MM.1S (cell line): Measurements from ENCODE around the gene PPP2R2C.

ENCODE experiments used
- DNase-seq: peaks from one replicate; pipeline ENCODE4 v3.0.0-alpha.2; 2015
- H2AFZ ChIP-seq: fragments of 300-600 bp; sonication (generic); 2 replicates; pipeline ENCODE4 v1.6.0; 2016; ENCODE audit warnings: antibody characterized with exemption, low read length
- H3F3A ChIP-seq: fragments of 300-600 bp; sonication (generic); 2 replicates; pipeline ENCODE4 v1.6.1; 2016; ENCODE audit warnings: mild to moderate bottlenecking, antibody characterized with exemption, low read length, moderate library complexity, mixed read lengths; ENCODE audit not compliant: insufficient read depth
- H3K27ac ChIP-seq: fragments of 300-600 bp; sonication (generic); 2 replicates; pipeline ENCODE4 v1.5.1; 2016; ENCODE audit warnings: mild to moderate bottlenecking, low read length
- H3K27me3 ChIP-seq: fragments of 300-600 bp; sonication (generic); replicated peaks from 2 replicates; pipeline ENCODE4 v1.6.0; 2016; ENCODE audit warnings: low read length; ENCODE audit not compliant: insufficient read depth
- H3K36me3 ChIP-seq: fragments of 300-600 bp; sonication (generic); replicated peaks from 2 replicates; pipeline ENCODE4 v1.6.1; 2016; ENCODE audit warnings: mild to moderate bottlenecking, low read length, mixed read lengths; ENCODE audit not compliant: insufficient read depth
- H3K4me1 ChIP-seq: fragments of 300-600 bp; sonication (generic); 2 replicates; pipeline ENCODE4 v1.6.1; 2016; ENCODE audit warnings: low read length, mixed read lengths
- H3K4me2 ChIP-seq: fragments of 300-600 bp; sonication (generic); 2 replicates; pipeline ENCODE4 v1.6.0; 2016; ENCODE audit warnings: low read depth, low read length
- H3K4me3 ChIP-seq: fragments of 300-600 bp; sonication (generic); 2 replicates; pipeline ENCODE4 v1.5.1; 2016; ENCODE audit warnings: low read length, mixed read lengths
- H3K79me2 ChIP-seq: fragments of 300-600 bp; sonication (generic); 2 replicates; pipeline ENCODE4 v1.6.1; 2016; ENCODE audit warnings: mixed run types, low read length, mixed read lengths
- H3K9ac ChIP-seq: fragments of 300-600 bp; sonication (generic); 2 replicates; pipeline ENCODE4 v1.6.1; 2016; ENCODE audit warnings: low read length, mixed read lengths
- H3K9me2 ChIP-seq: fragments of 300-600 bp; sonication (generic); replicated peaks from 2 replicates; pipeline ENCODE4 v1.6.1; 2016; ENCODE audit warnings: mild to moderate bottlenecking, low read length, mixed read lengths; ENCODE audit not compliant: insufficient read depth
- H3K9me3 ChIP-seq: fragments of 300-600 bp; sonication (generic); replicated peaks from 2 replicates; pipeline ENCODE4 v1.6.1; 2016; ENCODE audit warnings: mild to moderate bottlenecking, low read length, mixed read lengths; ENCODE audit not compliant: insufficient read depth
- H4K20me1 ChIP-seq: fragments of 300-600 bp; sonication (generic); 2 replicates; pipeline ENCODE4 v1.6.1; 2016; ENCODE audit warnings: mild to moderate bottlenecking, low read length, moderate library complexity, mixed read lengths; ENCODE audit not compliant: insufficient read depth
- CTCF ChIP-seq: fragments of 300-600 bp; sonication (generic); IDR thresholded peaks from 2 replicates; pipeline ENCODE4 v1.5.1; 2016; ENCODE audit warnings: antibody characterized with exemption, low read length, mixed read lengths
- EZH2 ChIP-seq: fragments of 300-600 bp; sonication (generic); optimal IDR thresholded peaks from 2 replicates; pipeline ENCODE3; 2017; ENCODE audit warnings: low read depth, mild to moderate bottlenecking, antibody characterized with exemption, low read length, mixed read lengths
- EZH2phosphoT487 ChIP-seq: fragments of 300-600 bp; sonication (generic); IDR thresholded peaks from 2 replicates; pipeline ENCODE4 v1.6.1; 2018; ENCODE audit warnings: antibody characterized with exemption, low read length

Gene PPP2R2C

GRCh38 chr4:6345096-6345830 lies 127.2 kb downstream of the PPP2R2C start:
- no peak for TF ChIP-seq CTCF
- no peak for TF ChIP-seq EZH2phosphoT487
- TF ChIP-seq EZH2: no peak
- Histone ChIP-seq H3K79me2 (no peaks in the 10 kb centered on the region), H2AFZ (no peak overlapping the region), H3K9me2 (no peaks in the 10 kb centered on the region), H3K9me3 (no peaks in the 10 kb centered on the region), H3F3A (no peaks in the 10 kb centered on the region), H3K9ac (no peak overlapping the region), H3K36me3 (no peaks in the 10 kb centered on the region), H3K4me3 (no peak overlapping the region), H3K4me1 (no peaks in the 10 kb centered on the region), H4K20me1 (no peaks in the 10 kb centered on the region), H3K27ac (no peak overlapping the region), H3K4me2 (no peak overlapping the region), H3K27me3 (peaks cover 98% of the 10 kb centered on the region)
- DNase-seq: no peak

- peak; percentile 42 for DNase-seq
- no peak overlapping the region for H2AFZ ChIP-seq
- H3K4me2 ChIP-seq: no peak overlapping the region
- H3K9me2 ChIP-seq: no peaks in the 10 kb centered on the region
- H3K4me1 ChIP-seq: no peaks in the 10 kb centered on the region
- no peaks in the 10 kb centered on the region for H3K9me3 ChIP-seq
- TF ChIP-seq EZH2: no peak
- no peak for TF ChIP-seq EZH2phosphoT487
- TF ChIP-seq CTCF: peak; percentile 58
- H3K27me3 ChIP-seq: peaks cover 98% of the 10 kb centered on the region
- H3K36me3 ChIP-seq: no peaks in the 10 kb centered on the region
- no peak overlapping the region for H3K27ac ChIP-seq
- H3K4me3 ChIP-seq: no peak overlapping the region
- no peak overlapping the region for H3K9ac ChIP-seq
- no peaks in the 10 kb centered on the region for H4K20me1 ChIP-seq
- H3F3A ChIP-seq: no peaks in the 10 kb centered on the region
- no peaks in the 10 kb centered on the region for H3K79me2 ChIP-seq
Measured at GRCh38 chr4:6343939-6344408, 128.4 kb downstream of the PPP2R2C start.

GRCh38 chr4:6342530-6343293 lies 129.7 kb downstream of the PPP2R2C start:
- H3K36me3 ChIP-seq: no peaks in the 10 kb centered on the region
- no peak overlapping the region for H2AFZ ChIP-seq
- H3K79me2 ChIP-seq: no peaks in the 10 kb centered on the region
- no peaks in the 10 kb centered on the region for H3F3A ChIP-seq
- no peak overlapping the region for H3K9ac ChIP-seq
- H3K9me3 ChIP-seq: no peaks in the 10 kb centered on the region
- H3K4me1 ChIP-seq: peaks cover 10% of the 10 kb centered on the region
- TF ChIP-seq EZH2: no peak
- no peak for TF ChIP-seq CTCF
- no peak for TF ChIP-seq EZH2phosphoT487
- no peak overlapping the region for H3K4me2 ChIP-seq
- H3K27me3 ChIP-seq: peaks cover 98% of the 10 kb centered on the region
- no peaks in the 10 kb centered on the region for H3K9me2 ChIP-seq
- no peak overlapping the region for H3K4me3 ChIP-seq
- no peak overlapping the region for H3K27ac ChIP-seq
- no peak for DNase-seq
- H4K20me1 ChIP-seq: no peaks in the 10 kb centered on the region
